H1 (cell line): ENCODE results near the gene SIRT6. TPM values are rescaled to one million over a fixed set of nuclear protein-coding genes. Genes with fewer than 3 reads are reported as not detected.

ENCODE experiments used
- CTCF ChIA-PET: fragments of 300-600 bp; sonication (Branson Sonifier 250); formaldehyde crosslinking; loops from one replicate; lab custom pipeline; 2021; ENCODE audit not compliant: partially characterized antibody; lab: Charles Lee
- POLR2A ChIA-PET: fragments of 300-600 bp; sonication (Branson Sonifier 250); formaldehyde crosslinking; loops from one replicate; lab custom pipeline; 2021; ENCODE audit warnings: inconsistent platforms; ENCODE audit not compliant: partially characterized antibody; lab: Charles Lee
- DNase-seq, 2 experiments: peaks; one replicate each; pipeline versions ENCODE4 v3.0.0 to v3.0.0-alpha.2; 2010 to 2022; ENCODE audit warnings: low spot score in 2 of 2, low read depth in 1 of 2, mixed read lengths in 1 of 2
- FAIRE-seq: peaks from 2 replicates; lab custom pipeline; 2011; peaks lifted over from hg19 to GRCh38; lab: Jason Lieb, UNC
- H2AFZ ChIP-seq: 2 replicates; pipeline ENCODE4 v1.8.1; 2012; ENCODE audit warnings: low read length, inconsistent platforms
- H2AK5ac ChIP-seq: 2 replicates; pipeline ENCODE4 v1.6.1; 2013; ENCODE audit warnings: low read depth, low read length
- H2BK120ac ChIP-seq: replicated peaks from 2 replicates; pipeline ENCODE3; 2013; ENCODE audit warnings: low read depth, low read length, inconsistent platforms
- H2BK12ac ChIP-seq: 2 replicates; pipeline ENCODE4 v1.6.1; 2013; ENCODE audit warnings: low read depth, low read length
- H2BK15ac ChIP-seq: 2 replicates; pipeline ENCODE4 v1.6.1; 2013; ENCODE audit warnings: low read length
- H2BK20ac ChIP-seq: 2 replicates; pipeline ENCODE4 v1.6.1; 2013; ENCODE audit warnings: low read length
- H2BK5ac ChIP-seq: 2 replicates; pipeline ENCODE4 v1.6.1; 2013; ENCODE audit warnings: low read depth, low read length
- H3K14ac ChIP-seq: 2 replicates; pipeline ENCODE4 v1.6.1; 2013; ENCODE audit warnings: inconsistent platforms; ENCODE audit not compliant: insufficient read length
- H3K18ac ChIP-seq: 2 replicates; pipeline ENCODE4 v1.6.1; 2013; ENCODE audit warnings: low read length; ENCODE audit errors: extremely low read depth
- H3K23ac ChIP-seq: 2 replicates; pipeline ENCODE4 v1.6.1; 2013; ENCODE audit warnings: inconsistent platforms; ENCODE audit not compliant: insufficient read length
- H3K23me2 ChIP-seq: 2 replicates; pipeline ENCODE4 v1.6.1; 2013; ENCODE audit warnings: low read depth, low read length
- H3K27ac ChIP-seq: 2 replicates; pipeline ENCODE4 v1.6.1; 2011; ENCODE audit warnings: low read depth, low read length, inconsistent platforms
- H3K27me3 ChIP-seq, 4 experiments: replicated peaks in 1 of 4; 1 replicate in 1 of 4; 2 replicates in 3 of 4; pipeline versions ENCODE4 v1.6.1 to v1.8.1; 2011 to 2013; ENCODE audit warnings: low read length in 3 of 4, mild to moderate bottlenecking in 3 of 4, inconsistent platforms in 2 of 4, mixed read lengths in 2 of 4, moderate library complexity in 1 of 4; ENCODE audit not compliant: control insufficient read depth in 3 of 4, insufficient read depth in 3 of 4; ENCODE audit errors: extremely low read depth in 1 of 4
- H3K36me3 ChIP-seq, 4 experiments: 2 replicates each; pipeline versions ENCODE4 v1.6.1 to v1.8.1; 2011 to 2013; ENCODE audit warnings: mild to moderate bottlenecking in 4 of 4, low read length in 3 of 4, moderate library complexity in 2 of 4, control low read depth in 1 of 4, inconsistent platforms in 1 of 4; ENCODE audit not compliant: insufficient read depth in 4 of 4, control insufficient read depth in 2 of 4
- H3K4ac ChIP-seq: replicated peaks from 2 replicates; pipeline ENCODE3; 2013; ENCODE audit warnings: low read length, low read depth, mixed read lengths, inconsistent platforms; ENCODE audit not compliant: insufficient read length
- H3K4me1 ChIP-seq, 4 experiments: replicated peaks in 1 of 4; 1 replicate in 1 of 4; 2 replicates in 3 of 4; pipeline versions ENCODE4 v1.6.1 to v1.8.1; 2011 to 2013; ENCODE audit warnings: low read length in 3 of 4, inconsistent platforms in 2 of 4, mixed read lengths in 1 of 4; ENCODE audit not compliant: insufficient read depth in 4 of 4, control insufficient read depth in 3 of 4
- H3K4me2 ChIP-seq, 2 experiments: 2 replicates each; pipeline versions ENCODE4 v1.6.1 to v1.8.1; 2011 to 2013; ENCODE audit warnings: low read depth in 2 of 2, low read length in 2 of 2, control low read depth in 1 of 2, inconsistent platforms in 1 of 2, mild to moderate bottlenecking in 1 of 2; ENCODE audit not compliant: insufficient read depth in 1 of 2
- H3K4me3 ChIP-seq, 4 experiments: fragments of 200-600, 300-600 bp in 1 of 4; sonication (generic), shearing (Covaris generic), sonication (Bioruptor Twin) in 1 of 4; 2 replicates each; pipeline versions ENCODE4 v1.5.1 to v1.8.1; 2011 to 2016; ENCODE audit warnings: low read length in 4 of 4, low read depth in 3 of 4, control low read depth in 2 of 4, inconsistent platforms in 2 of 4, mild to moderate bottlenecking in 2 of 4, mixed read lengths in 1 of 4, moderate library complexity in 1 of 4; ENCODE audit not compliant: insufficient read depth in 2 of 4; ENCODE audit errors: extremely low read depth in 1 of 4
- H3K56ac ChIP-seq: replicated peaks from 2 replicates; pipeline ENCODE3; 2013; ENCODE audit warnings: low read depth, mild to moderate bottlenecking, mixed read lengths, low read length, inconsistent platforms; ENCODE audit not compliant: insufficient read length
- H3K79me1 ChIP-seq: 2 replicates; pipeline ENCODE4 v1.6.1; 2013; ENCODE audit warnings: low read depth, low read length, control low read depth
- H3K79me2 ChIP-seq, 2 experiments: 2 replicates each; pipeline versions ENCODE4 v1.6.1 to v1.8.1; 2012 to 2013; ENCODE audit warnings: low read length in 2 of 2, mild to moderate bottlenecking in 2 of 2, inconsistent platforms in 1 of 2; ENCODE audit not compliant: insufficient read depth in 2 of 2, control insufficient read depth in 1 of 2
- H3K9ac ChIP-seq, 4 experiments: replicated peaks in 1 of 4; 1 replicate in 1 of 4; 2 replicates in 3 of 4; pipeline versions ENCODE4 v1.6.1 to v1.8.1; 2011 to 2013; ENCODE audit warnings: low read depth in 3 of 4, low read length in 3 of 4, control low read depth in 2 of 4, mild to moderate bottlenecking in 2 of 4, moderate library complexity in 2 of 4, inconsistent platforms in 1 of 4; ENCODE audit errors: extremely low read depth in 1 of 4
- H3K9me3 ChIP-seq, 2 experiments: 2 replicates each; pipeline versions ENCODE4 v1.6.1 to v1.8.1; 2012 to 2013; ENCODE audit warnings: mild to moderate bottlenecking in 2 of 2, moderate library complexity in 2 of 2, control low read depth in 1 of 2, inconsistent platforms in 1 of 2, low read depth in 1 of 2, low read length in 1 of 2, mixed read lengths in 1 of 2; ENCODE audit not compliant: insufficient read depth in 2 of 2
- H4K20me1 ChIP-seq, 2 experiments: replicated peaks in 1 of 2; 2 replicates each; pipeline versions ENCODE3 to v1.8.1; 2011 to 2013; ENCODE audit warnings: inconsistent platforms in 2 of 2, low read length in 2 of 2, mild to moderate bottlenecking in 1 of 2; ENCODE audit not compliant: insufficient read depth in 2 of 2, control insufficient read depth in 1 of 2
- H4K5ac ChIP-seq: 2 replicates; pipeline ENCODE4 v1.6.1; 2013; ENCODE audit warnings: low read length, low read depth, mixed read lengths, inconsistent platforms; ENCODE audit not compliant: insufficient read length
- H4K8ac ChIP-seq: 2 replicates; pipeline ENCODE4 v1.8.0; 2013; ENCODE audit warnings: mild to moderate bottlenecking, moderate library complexity, low read length, inconsistent platforms; ENCODE audit not compliant: insufficient read depth; ENCODE audit errors: extremely low read depth
- H4K91ac ChIP-seq: replicated peaks from 2 replicates; pipeline ENCODE3; 2013; ENCODE audit warnings: low read length, mixed read lengths, inconsistent platforms; ENCODE audit not compliant: insufficient read length
- BCL11A ChIP-seq, 2 experiments: IDR thresholded peaks; one replicate each; pipeline ENCODE4 v1.6.1; 2011; ENCODE audit warnings: low read depth in 2 of 2, low read length in 2 of 2, mild to moderate bottlenecking in 2 of 2
- RXRA ChIP-seq: IDR thresholded peaks from 2 replicates; pipeline ENCODE4 v1.6.1; 2011; ENCODE audit warnings: low read depth, mild to moderate bottlenecking, low read length, moderate library complexity; ENCODE audit not compliant: insufficient read depth
- WGBS, 2 experiments: shearing (Covaris generic) in 1 of 2; methylation state at CpG; one replicate each; pipeline versions ENCODE4 v1.1.6 to v1.1.7; 2013 to 2015; ENCODE audit warnings: low lambda C conversion rate in 2 of 2, mixed read lengths in 2 of 2, inconsistent platforms in 1 of 2, low coverage in 1 of 2, missing lambda C conversion rate in 1 of 2; ENCODE audit not compliant: insufficient replicate concordance in 2 of 2, insufficient coverage in 1 of 2, insufficient read length in 1 of 2; ENCODE audit errors: extremely low coverage in 1 of 2, missing lambda C conversion rate in 1 of 2; 5-methylcytosine and 5-hydroxymethylcytosine counted together
- polyA plus RNA-seq, 7 experiments: library from polyadenylated mRNA; depleted of rRNA in 3 of 7; stranded (reverse) in 5 of 7; unstranded in 2 of 7; fragments of >200 nt in 5 of 7; fragments of 200-250 nt in 2 of 7; gene quantifications; 1 replicate in 5 of 7; 2 replicates in 1 of 7; 4 replicates in 1 of 7; pipeline versions ENCODE4 v1.2.1 to v1.2.3, GENCODE V29; 2011 to 2013; ENCODE audit warnings: missing spikeins in 2 of 7, mixed read lengths in 2 of 7
- total RNA-seq: library from RNA; stranded (reverse); fragmentation: NEBNext Ultra II Directional; extraction: Animal tissue kit (Norgen Biotek cat#: 25700); gene quantifications from 2 replicates; pipeline ENCODE4 v1.2.1, GENCODE V29; 2021

Gene SIRT6
- total and polyA plus RNA-seq, 2 of the 8 experiments (the other 6 are each of a cell fraction or from before 2014, with no cell fraction given): 25.2 to 27.0 TPM

DNA sequence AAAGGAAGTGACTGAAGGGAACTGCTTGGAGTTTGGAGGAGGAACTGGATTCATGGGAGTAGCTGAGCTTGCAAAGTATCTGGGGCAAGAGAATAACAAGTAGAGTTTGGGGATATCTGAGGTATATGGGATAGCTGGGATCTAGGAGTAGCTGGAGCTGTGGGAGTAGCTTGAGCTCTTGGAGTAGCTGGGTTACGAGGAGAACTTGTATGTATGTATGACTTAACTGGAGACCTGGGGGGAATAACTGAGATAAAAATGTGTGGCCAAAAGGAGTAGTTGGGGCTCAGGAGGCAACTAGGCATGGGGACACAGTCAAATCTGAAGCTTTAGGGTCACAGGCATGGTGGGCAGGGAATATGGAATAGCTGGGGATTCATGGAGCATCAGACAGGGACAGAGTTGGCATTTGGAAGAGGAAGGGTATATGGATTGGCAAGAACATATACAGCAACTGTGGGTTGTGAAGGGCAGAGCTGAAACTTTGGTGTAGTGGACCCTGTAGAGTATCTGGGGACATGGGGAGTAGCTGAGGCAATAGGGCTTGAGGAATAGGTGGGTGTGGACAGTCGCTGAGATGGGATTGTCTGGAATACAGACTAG, 18.7 kb upstream of the SIRT6 start:
- H3K56ac ChIP-seq: no peak overlapping the region
- H3K79me2 ChIP-seq: no peaks in the 10 kb centered on the region
- H4K20me1 ChIP-seq: no peaks in the 10 kb centered on the region
- no peak overlapping the region for H4K5ac ChIP-seq
- no peaks in the 10 kb centered on the region for H3K79me1 ChIP-seq
- FAIRE-seq (no peak), DNase-seq (no peak)
- no peak overlapping the region for H3K4me3 ChIP-seq
- ChIA-PET POLR2A (interaction anchor here (1.4 to 1.6 kb wide), 2 partner anchors 22 to 215 kb away, joined by 5 to 7 read pairs; partner anchors contain the start of gene EEF2), CTCF (interaction anchor here (0.8 to 8.5 kb wide), 20 partner anchors 9 to 111 kb away, joined by 3 to 91 read pairs (median 4); partner anchors contain the start of gene EBI3)
- H3K27me3 ChIP-seq: peaks cover 0 to 7% (median 3%) of the 10 kb centered on the region in 4 experiments; a peak in 2 of 7 replicates
- no peak overlapping the region for H4K8ac ChIP-seq
- 77% methylated on average over 2 of the region's 2 CpGs; no CpG with 5 or more reads in 1 of the 2 experiments for WGBS, 2 experiments
- no peaks in the 10 kb centered on the region for H3K9me3 ChIP-seq
- H3K4me2 ChIP-seq: no peak overlapping the region
- no peak overlapping the region for H2BK5ac ChIP-seq
- no peak overlapping the region for H3K14ac ChIP-seq
- peaks cover 4% of the 10 kb centered on the region for H3K23me2 ChIP-seq
- H3K23ac ChIP-seq: no peak overlapping the region
- H2BK12ac ChIP-seq: no peak overlapping the region
- H3K36me3 ChIP-seq: no peaks in the 10 kb centered on the region
- no peak overlapping the region for H2AK5ac ChIP-seq
- H2BK15ac ChIP-seq: no peak overlapping the region
- no peak overlapping the region for H4K91ac ChIP-seq
- H3K27ac ChIP-seq: no peak overlapping the region
- H2BK20ac ChIP-seq: no peak overlapping the region
- H3K9ac ChIP-seq: no peak overlapping the region
- no peak overlapping the region for H3K4ac ChIP-seq
- TF ChIP-seq BCL11A (IDR thresholded peaks at IDR 0.05; ENCODE audit: low read depth in 2 of 2, low read length in 2 of 2): no peak
- no peak for TF ChIP-seq RXRA
- no peaks in the 10 kb centered on the region; a peak in 2 of 7 replicates for H3K4me1 ChIP-seq
- no peak overlapping the region for H2BK120ac ChIP-seq
- no peak overlapping the region for H3K18ac ChIP-seq
- no peak overlapping the region for H2AFZ ChIP-seq
